ENCODE measurements around the gene SMIM23.

DNA sequence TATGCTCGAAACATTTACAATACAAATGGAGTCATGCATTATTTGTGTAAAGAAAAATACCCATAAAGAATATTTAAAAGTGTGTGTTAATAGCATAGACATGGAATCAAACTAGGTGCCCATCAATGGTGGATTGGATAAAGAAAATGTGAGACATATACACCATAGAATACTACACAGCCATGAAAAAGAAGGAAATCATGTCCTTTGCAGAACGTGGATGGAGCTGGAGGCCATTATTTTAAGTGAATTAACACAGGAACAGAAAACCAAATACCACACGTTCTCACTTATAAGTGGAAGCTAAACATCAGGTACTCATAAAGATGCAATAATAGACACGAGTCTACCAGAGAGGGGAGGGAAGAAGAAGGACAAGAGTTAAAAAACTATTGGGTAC lies 22.8 kb downstream of the SMIM23 start:
- TF ChIP-seq, protein P1, sequence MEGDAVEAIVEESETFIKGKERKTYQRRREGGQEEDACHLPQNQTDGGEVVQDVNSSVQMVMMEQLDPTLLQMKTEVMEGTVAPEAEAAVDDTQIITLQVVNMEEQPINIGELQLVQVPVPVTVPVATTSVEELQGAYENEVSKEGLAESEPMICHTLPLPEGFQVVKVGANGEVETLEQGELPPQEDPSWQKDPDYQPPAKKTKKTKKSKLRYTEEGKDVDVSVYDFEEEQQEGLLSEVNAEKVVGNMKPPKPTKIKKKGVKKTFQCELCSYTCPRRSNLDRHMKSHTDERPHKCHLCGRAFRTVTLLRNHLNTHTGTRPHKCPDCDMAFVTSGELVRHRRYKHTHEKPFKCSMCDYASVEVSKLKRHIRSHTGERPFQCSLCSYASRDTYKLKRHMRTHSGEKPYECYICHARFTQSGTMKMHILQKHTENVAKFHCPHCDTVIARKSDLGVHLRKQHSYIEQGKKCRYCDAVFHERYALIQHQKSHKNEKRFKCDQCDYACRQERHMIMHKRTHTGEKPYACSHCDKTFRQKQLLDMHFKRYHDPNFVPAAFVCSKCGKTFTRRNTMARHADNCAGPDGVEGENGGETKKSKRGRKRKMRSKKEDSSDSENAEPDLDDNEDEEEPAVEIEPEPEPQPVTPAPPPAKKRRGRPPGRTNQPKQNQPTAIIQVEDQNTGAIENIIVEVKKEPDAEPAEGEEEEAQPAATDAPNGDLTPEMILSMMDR (IDR thresholded peaks at IDR 0.05): no peak
- no peak for TF ChIP-seq EZH2 (IDR thresholded peaks at IDR 0.05; ENCODE audit: borderline replicate concordance, insufficient read depth, low read depth, low read length, poor library complexity, severe bottlenecking)
